GM12878 (cell line): ENCODE measurements around the gene PPP6R2. TPM values are rescaled to one million over a fixed set of nuclear protein-coding genes. Genes with fewer than 3 reads are reported as not detected.

Experiments
- ATAC-seq: fragments of 200-7000 bp; cut with Tn5 transposase; 3 replicates; pipeline ENCODE4 v1.9.1; 2020; ENCODE audit warnings: mild to moderate bottlenecking, moderate library complexity
- BruUV-seq: library from RNA; stranded (reverse); fragments of 400-500 nt; replicated peaks from 2 replicates; lab custom pipeline; 2021; lab: Mats Ljungman, UMichigan
- CTCF ChIA-PET: fragments of 300-600 bp; sonication (Branson Sonifier 250); formaldehyde crosslinking; extraction: SDS; loops from one replicate; lab custom pipeline; 2021; ENCODE audit warnings: inconsistent platforms; lab: Yijun Ruan, JAX
- POLR2A ChIA-PET: fragments of 350-600 bp; formaldehyde crosslinking; extraction: SDS; loops from one replicate; lab custom pipeline; 2021; ENCODE audit warnings: inconsistent platforms; lab: Charles Lee
- RAD21 ChIA-PET: fragments of 300-600 bp; sonication (Branson Sonifier 250); formaldehyde crosslinking; loops from one replicate; lab custom pipeline; 2023; ENCODE audit warnings: antibody characterized with exemption; ENCODE audit not compliant: unreplicated experiment; lab: Charles Lee
- SMC1A ChIA-PET: fragments of 300-600 bp; sonication (Branson Sonifier 250); formaldehyde crosslinking; loops from one replicate; lab custom pipeline; 2023; ENCODE audit not compliant: unreplicated experiment, uncharacterized antibody; lab: Charles Lee
- DNase-seq: peaks from one replicate; pipeline ENCODE4 v3.0.0-alpha.2; 2011; ENCODE audit warnings: low read depth, low spot score
- FAIRE-seq: peaks from 3 replicates; lab custom pipeline; 2011; peaks lifted over from hg19 to GRCh38; lab: Jason Lieb, UNC
- H2AFZ ChIP-seq: 2 replicates; pipeline ENCODE4 v1.6.0; 2011; ENCODE audit warnings: low read depth, low read length, control low read depth; ENCODE audit not compliant: control insufficient read depth
- H3K27ac ChIP-seq: 2 replicates; pipeline ENCODE4 v1.5.1; 2011; ENCODE audit warnings: control low read depth; ENCODE audit not compliant: control insufficient read depth, insufficient read depth
- H3K27me3 ChIP-seq, 2 experiments: replicated peaks in 1 of 2; 2 replicates each; pipeline versions ENCODE4 v1.6.0 to v1.6.1; 2011; ENCODE audit warnings: low read length in 1 of 2; ENCODE audit not compliant: control insufficient read depth in 2 of 2, insufficient read depth in 2 of 2
- H3K36me3 ChIP-seq, 2 experiments: 2 replicates each; pipeline ENCODE4 v1.5.1; 2011; ENCODE audit warnings: low read length in 1 of 2; ENCODE audit not compliant: control insufficient read depth in 2 of 2, insufficient read depth in 2 of 2
- H3K4me1 ChIP-seq: 2 replicates; pipeline ENCODE4 v1.6.1; 2011; ENCODE audit warnings: mild to moderate bottlenecking, low read length, moderate library complexity, mixed read lengths; ENCODE audit not compliant: control insufficient read depth, insufficient read depth
- H3K4me2 ChIP-seq: 2 replicates; pipeline ENCODE4 v1.6.0; 2011; ENCODE audit warnings: control low read depth; ENCODE audit not compliant: control insufficient read depth, insufficient read depth
- H3K4me3 ChIP-seq: fragments of 200-600 bp; sonication (generic); 2 replicates; pipeline ENCODE4 v1.5.1; 2016
- H3K79me2 ChIP-seq: 2 replicates; pipeline ENCODE4 v1.6.0; 2011; ENCODE audit warnings: low read length; ENCODE audit not compliant: control insufficient read depth, insufficient read depth
- H3K9ac ChIP-seq: 2 replicates; pipeline ENCODE4 v1.8.0; 2011; ENCODE audit warnings: low read length, control low read depth, mixed read lengths; ENCODE audit not compliant: control insufficient read depth, insufficient read depth
- H3K9me3 ChIP-seq: replicated peaks from 3 replicates; pipeline ENCODE4 v1.5.1; 2011; ENCODE audit warnings: mild to moderate bottlenecking, low read length; ENCODE audit not compliant: control insufficient read depth, insufficient read depth
- H4K20me1 ChIP-seq: 2 replicates; pipeline ENCODE4 v1.6.0; 2011; ENCODE audit not compliant: control insufficient read depth, insufficient read depth
- CREB1 ChIP-seq: IDR thresholded peaks from 2 replicates; pipeline ENCODE4 v1.6.1; 2012; ENCODE audit warnings: low read depth, mild to moderate bottlenecking, inconsistent platforms
- EGR1 ChIP-seq, 2 experiments: IDR thresholded peaks; 1 replicate in 1 of 2; 2 replicates in 1 of 2; pipeline ENCODE4 v1.6.1; 2011 to 2012; ENCODE audit warnings: low read depth in 2 of 2, low read length in 2 of 2, borderline replicate concordance in 1 of 2, mild to moderate bottlenecking in 1 of 2, moderate library complexity in 1 of 2
- EP300 ChIP-seq, 2 experiments: fragments of 150-350 bp in 1 of 2; IDR thresholded peaks; 2 replicates each; pipeline ENCODE4 v1.6.1; 2011 to 2012; ENCODE audit warnings: low read depth in 2 of 2, low read length in 2 of 2, borderline replicate concordance in 1 of 2, improper control_type of control experiment in 1 of 2, inconsistent platforms in 1 of 2; ENCODE audit not compliant: control insufficient read depth in 1 of 2
- GATAD2B ChIP-seq: fragments of 450-650 bp; conservative IDR thresholded peaks from 2 replicates; pipeline ENCODE4 v1.6.1; 2017; ENCODE audit warnings: low read depth, mild to moderate bottlenecking, moderate library complexity
- JUNB ChIP-seq: IDR thresholded peaks from 2 replicates; pipeline ENCODE4 v1.6.1; 2016; ENCODE audit warnings: antibody characterized with exemption, mild to moderate bottlenecking
- MEF2A ChIP-seq: IDR thresholded peaks from 2 replicates; pipeline ENCODE4 v1.6.1; 2011; ENCODE audit warnings: low read depth, mild to moderate bottlenecking, low read length, moderate library complexity; ENCODE audit not compliant: insufficient read depth
- TCF3 ChIP-seq: IDR thresholded peaks from 2 replicates; pipeline ENCODE4 v1.6.1; 2012; ENCODE audit warnings: low read depth, mild to moderate bottlenecking, low read length, borderline replicate concordance; ENCODE audit not compliant: insufficient read depth
- ZBTB11 ChIP-seq: fragments of 450-650 bp; formaldehyde crosslinking; IDR thresholded peaks from 2 replicates; pipeline ENCODE4 v1.5.0; 2022; ENCODE audit warnings: mild to moderate bottlenecking, missing genetic modification characterization
- ZNF592 ChIP-seq: fragments of 450-650 bp; IDR thresholded peaks from 2 replicates; pipeline ENCODE4 v1.6.1; 2017; ENCODE audit warnings: mild to moderate bottlenecking, moderate library complexity
- WGBS: methylation state at CpG from one replicate; pipeline ENCODE4 v1.1.6; 2016; ENCODE audit warnings: low lambda C conversion rate; ENCODE audit not compliant: insufficient replicate concordance, insufficient coverage; ENCODE audit errors: missing lambda C conversion rate; 5-methylcytosine and 5-hydroxymethylcytosine counted together
- in situ Hi-C: fragments of 300-500 bp; cut with MboI; formaldehyde crosslinking; loops from 9 replicates; pipeline ENCODE4 v1.14.3; 2018; ENCODE audit warnings: mixed read lengths
- intact Hi-C: fragments of 100-400 bp; cut with micrococcal nuclease; formaldehyde crosslinking; loops from one replicate; pipeline ENCODE4 v1.14.2; 2022; ENCODE audit not compliant: unreplicated experiment
- polyA plus RNA-seq, 11 experiments: library from polyadenylated mRNA; depleted of rRNA in 4 of 11; unstranded in 6 of 11; stranded (reverse) in 5 of 11; fragments of >200 nt; fragmentation: Nextera tagmentation in 4 of 11; fragmentation: Illumina TruSeq in 1 of 11; extraction: Ambion mirVana in 4 of 11; extraction: Trizol in 1 of 11; gene quantifications; 1 replicate in 1 of 11; 2 replicates in 10 of 11; pipeline versions ENCODE4 v1.2.1 to v1.2.3, GENCODE V29; 2011 to 2016; ENCODE audit warnings: inconsistent platforms in 2 of 11, missing spikeins in 2 of 11, low read depth in 1 of 11
- total RNA-seq, 4 experiments: library from RNA; depleted of rRNA in 3 of 4; stranded (reverse); fragments of >200 nt in 3 of 4; fragmentation: Illumina TruSeq in 1 of 4; extraction: Trizol in 1 of 4; gene quantifications; 2 replicates each; pipeline versions ENCODE4 v1.2.1 to v1.2.3, GENCODE V29; 2013 to 2021

Gene PPP6R2
- total and polyA plus RNA-seq, 10 of the 15 experiments (the other 5 are each of a cell fraction or from before 2014, with no cell fraction given), result 0.29 to 52.6 (median 25.4) TPM

GRCh38 chr22:50418624-50419023 is 75.5 kb downstream of the PPP6R2 start (continued):
- no peak for TF ChIP-seq ZNF592

- POLR2A ChIA-PET, result no interaction called here
- Histone ChIP-seq H3K9ac (no peak overlapping the region), H3K4me2 (no peak overlapping the region), H3K27me3 (no peaks in the 10 kb centered on the region), H4K20me1 (no peaks in the 10 kb centered on the region), H3K36me3 (peaks cover 31 to 47% of the 10 kb centered on the region in 2 experiments), H3K27ac (no peak overlapping the region), H3K4me1 (no peaks in the 10 kb centered on the region), H3K79me2 (no peaks in the 10 kb centered on the region), H3K4me3 (no peak overlapping the region), H2AFZ (no peak overlapping the region), H3K9me3 (no peaks in the 10 kb centered on the region)
- FAIRE-seq (no peak), ATAC-seq (no peak), DNase-seq (no peak)
- RAD21 ChIA-PET, result no interaction called here
- intact Hi-C loops, result no loop called here
- BruUV-seq, result no TSS peak
- in situ Hi-C loops, result no loop called here
- SMC1A ChIA-PET, result no interaction called here
- CTCF ChIA-PET, result no interaction called here
- over 99% methylated on average over 9 of the region's 9 CpGs for WGBS
- no peak for TF ChIP-seq MEF2A
- no peak for TF ChIP-seq ZBTB11 (CRISPR knock-in tag)
- TF ChIP-seq EP300 (IDR thresholded peaks at IDR 0.05; ENCODE audit: borderline replicate concordance in 1 of 2, control insufficient read depth in 1 of 2, low read depth in 2 of 2, low read length in 2 of 2), result no peak
- no peak for TF ChIP-seq CREB1
- no peak for TF ChIP-seq EGR1 (IDR thresholded peaks at IDR 0.05; ENCODE audit: borderline replicate concordance in 1 of 2, low read depth in 2 of 2, low read length in 2 of 2)
- no peak for TF ChIP-seq JUNB
- no peak for TF ChIP-seq GATAD2B
- TF ChIP-seq TCF3, result no peak
Observed at GRCh38 chr22:50419116-50419515, 76.0 kb downstream of the PPP6R2 start.
